H1 (cell line): Measurements from ENCODE around the gene ZNF548. TPM values are rescaled to one million over a fixed set of nuclear protein-coding genes. Genes with fewer than 3 reads are reported as not detected.

ENCODE experiments used
- CREB1 ChIP-seq: IDR thresholded peaks from 2 replicates; pipeline ENCODE4 v1.6.1; 2012; ENCODE audit warnings: inconsistent platforms
- EZH2 ChIP-seq: fragments of 200-600 bp; sonication (generic); IDR thresholded peaks from 2 replicates; pipeline ENCODE4 v1.7.1; 2012; ENCODE audit warnings: low read depth, mild to moderate bottlenecking, moderate library complexity, low read length, inconsistent platforms; ENCODE audit not compliant: severe bottlenecking
- RNF2 ChIP-seq: fragments of 200-900, 300-1000 bp; sonication (generic); IDR thresholded peaks from 2 replicates; pipeline ENCODE4 v1.7.1; 2016; ENCODE audit warnings: borderline replicate concordance, low read depth, mild to moderate bottlenecking, antibody characterized with exemption, low read length; ENCODE audit not compliant: poor library complexity, severe bottlenecking; ENCODE audit errors: missing control alignments
- RXRA ChIP-seq: IDR thresholded peaks from 2 replicates; pipeline ENCODE4 v1.6.1; 2011; ENCODE audit warnings: low read depth, mild to moderate bottlenecking, low read length, moderate library complexity; ENCODE audit not compliant: insufficient read depth
- polyA plus RNA-seq, 7 experiments: library from polyadenylated mRNA; depleted of rRNA in 3 of 7; stranded (reverse) in 5 of 7; unstranded in 2 of 7; fragments of >200 nt in 5 of 7; fragments of 200-250 nt in 2 of 7; gene quantifications; 1 replicate in 5 of 7; 2 replicates in 1 of 7; 4 replicates in 1 of 7; pipeline versions ENCODE4 v1.2.1 to v1.2.3, GENCODE V29; 2011 to 2013; ENCODE audit warnings: missing spikeins in 2 of 7, mixed read lengths in 2 of 7
- total RNA-seq: library from RNA; stranded (reverse); fragmentation: NEBNext Ultra II Directional; extraction: Animal tissue kit (Norgen Biotek cat#: 25700); gene quantifications from 2 replicates; pipeline ENCODE4 v1.2.1, GENCODE V29; 2021
- TF ChIP-seq, protein P1 (sequence below): IDR thresholded peaks from 2 replicates; pipeline ENCODE4 v1.6.1; 2011; ENCODE audit warnings: low read depth, mild to moderate bottlenecking, low read length; ENCODE audit not compliant: insufficient read depth

The ZNF548 gene
- total and polyA plus RNA-seq, 2 of the 8 experiments (the other 6 are each of a cell fraction or from before 2014, with no cell fraction given) = 7.4 to 9.9 TPM

DNA sequence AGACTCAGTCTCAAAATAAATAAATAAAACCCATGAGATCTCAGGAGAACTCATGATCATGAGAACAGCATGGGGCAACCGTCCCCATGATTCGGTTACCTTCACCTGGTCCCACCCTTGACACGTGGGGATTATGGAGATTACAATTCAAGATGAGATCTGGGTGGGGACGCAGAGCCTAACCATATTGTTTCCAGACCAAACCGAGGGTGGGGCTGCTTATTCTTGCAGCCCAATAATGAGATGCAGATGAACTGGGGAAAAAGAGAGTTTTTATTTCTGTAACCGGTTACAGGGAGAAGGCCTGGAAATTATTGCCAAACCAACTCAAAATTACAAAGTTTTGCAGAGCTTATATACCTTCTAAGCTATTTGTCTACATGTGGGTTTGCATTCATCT lies 13.5 kb upstream of the ZNF548 start (continued):
- TF ChIP-seq RNF2 = no peak
- no peak for TF ChIP-seq EZH2
- TF ChIP-seq RXRA = no peak
- no peak for TF ChIP-seq CREB1
- TF ChIP-seq, protein P1, sequence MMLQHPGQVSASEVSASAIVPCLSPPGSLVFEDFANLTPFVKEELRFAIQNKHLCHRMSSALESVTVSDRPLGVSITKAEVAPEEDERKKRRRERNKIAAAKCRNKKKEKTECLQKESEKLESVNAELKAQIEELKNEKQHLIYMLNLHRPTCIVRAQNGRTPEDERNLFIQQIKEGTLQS = no peak
